Stomach (tissue), 9 donors: ENCODE data around the gene SEL1L. TPM values are rescaled to one million over a fixed set of nuclear protein-coding genes. Genes with fewer than 3 reads are reported as not detected.

Experiments
- DNase-seq, 2 donors: peaks; one replicate each; pipeline versions ENCODE4 v3.0.0 to v3.0.0-alpha.2; 2013 to 2019
- H3K27ac ChIP-seq, 5 donors: fragments of 200-600 bp in 4 of 5; sonication (generic) in 4 of 5; one replicate each; pipeline ENCODE4 v1.5.1; 2013 to 2019; ENCODE audit warnings: mild to moderate bottlenecking in 1 of 5, moderate library complexity in 1 of 5
- H3K27me3 ChIP-seq, 3 donors: fragments of 200-600 bp; sonication (generic); one replicate each; pipeline ENCODE4 v1.5.1; 2017 to 2019; ENCODE audit warnings: mixed run types in 1 of 3
- H3K36me3 ChIP-seq, 4 donors: fragments of 200-600 bp; sonication (generic); 1 replicate in 3 of 4; 2 replicates in 1 of 4; pipeline ENCODE4 v1.5.1; 2016 to 2019
- H3K4me1 ChIP-seq, 4 donors: fragments of 200-600 bp; sonication (generic); one replicate each; pipeline ENCODE4 v1.5.1; 2016 to 2019
- H3K4me3 ChIP-seq, 4 donors: fragments of 200-600 bp; sonication (generic) in 3 of 4; one replicate each; pipeline ENCODE4 v1.5.1; 2016 to 2019; ENCODE audit warnings: mild to moderate bottlenecking in 1 of 4
- H3K9me3 ChIP-seq, 4 donors: fragments of 200-600 bp; sonication (generic); one replicate each; pipeline ENCODE4 v1.5.1; 2016 to 2019
- EP300 ChIP-seq: sonication (generic); formaldehyde crosslinking; IDR thresholded peaks from one replicate; pipeline ENCODE4 v1.6.1; 2017; ENCODE audit warnings: antibody characterized with exemption
- POLR2A ChIP-seq, 4 donors: fragments of 450-650 bp; IDR thresholded peaks; one replicate each; pipeline ENCODE4 v1.6.1; 2016; ENCODE audit warnings: antibody characterized with exemption in 4 of 4, control low read depth in 2 of 4, mild to moderate bottlenecking in 1 of 4, moderate library complexity in 1 of 4
- POLR2AphosphoS5 ChIP-seq, 3 donors: sonication (generic); formaldehyde crosslinking; IDR thresholded peaks; one replicate each; pipeline ENCODE4 v1.6.1; 2016; ENCODE audit warnings: antibody characterized with exemption in 3 of 3
- WGBS, 5 donors: extraction: QIAGEN DNeasy Blood & Tissue Kit in 3 of 5; methylation state at CpG; one replicate each; pipeline versions ENCODE4 v1.1.5 to v1.1.7; 2013 to 2018; 5-methylcytosine and 5-hydroxymethylcytosine counted together
- intact Hi-C: fragments of 100-400 bp; cut with DNase I; formaldehyde crosslinking; loops from one replicate; pipeline ENCODE4 v1.15.1; 2023; ENCODE audit warnings: low total_unique reads
- polyA plus RNA-seq, 3 donors: library from polyadenylated mRNA; stranded (reverse); fragments of 200-250 nt; gene quantifications; one replicate each; pipeline ENCODE4 v1.2.3, GENCODE V29; 2013
- total RNA-seq, 5 donors: library from RNA; depleted of rRNA; stranded (reverse); fragments of >200 nt; gene quantifications; one replicate each; pipeline versions ENCODE4 v1.1.0 to v1.2.3, GENCODE V29; 2014 to 2016
- TF ChIP-seq, protein P1 (sequence below), 7 experiments: fragments of 450-650 bp in 4 of 7; fragments of 200-600 bp in 3 of 7; sonication (generic) in 3 of 7; IDR thresholded peaks; one replicate each; pipeline ENCODE4 v1.5.1; 2016 to 2019; ENCODE audit warnings: antibody characterized with exemption in 7 of 7, control low read depth in 2 of 7, mild to moderate bottlenecking in 1 of 7
- donor health status: healthy with polysubstance abuse.
- donor health status: Bipolar disorder and iron deficiency.
- donor health status: healthy.

The SEL1L gene
- total and polyA plus RNA-seq, 8 donors, result 5.0 to 175 (median 12.8) TPM

DNA sequence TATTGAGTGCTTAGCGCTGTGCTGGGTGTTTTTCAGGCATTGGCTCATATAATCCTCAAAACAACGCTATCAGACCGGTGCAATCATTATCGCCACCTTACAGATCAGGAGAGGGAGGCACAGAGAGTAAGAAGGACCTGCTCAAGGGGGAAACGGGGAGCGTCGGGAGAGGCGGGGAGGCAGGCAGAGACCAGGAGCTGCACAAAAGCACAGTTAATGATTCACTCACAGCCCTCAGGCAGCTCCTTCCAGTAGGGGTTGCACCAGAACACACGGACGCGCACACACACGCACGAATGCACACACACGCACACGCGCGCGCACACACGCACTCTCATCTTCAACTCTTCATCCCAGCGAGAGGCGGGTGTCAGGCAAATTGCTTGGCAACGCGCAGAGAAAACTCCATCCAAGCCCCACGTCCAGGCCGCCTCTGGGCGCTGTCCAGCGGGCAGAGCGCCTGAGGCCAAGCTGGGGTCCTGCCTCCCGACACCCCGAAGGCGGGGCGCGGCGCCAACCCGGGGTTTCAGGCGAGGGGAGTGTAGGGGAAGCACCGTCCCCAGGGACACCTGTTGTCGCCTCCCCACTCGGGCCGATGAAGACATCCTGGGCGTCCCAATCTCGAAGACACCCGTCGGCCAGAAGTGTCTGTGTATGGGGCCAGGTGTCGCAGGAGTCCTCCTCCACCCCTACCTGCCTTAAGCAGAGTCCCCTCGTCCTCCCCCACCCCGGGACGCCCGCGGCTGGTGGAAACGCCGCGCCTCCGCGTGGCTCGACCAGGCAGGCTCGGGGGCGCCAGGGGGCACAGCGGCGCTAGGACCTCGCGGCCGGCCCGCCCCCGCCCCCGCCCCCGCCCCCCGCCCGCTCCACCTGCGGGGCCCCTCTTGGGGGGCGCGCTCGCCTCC, 98.0 kb downstream of the SEL1L start:
- H3K27me3 ChIP-seq, result peaks cover 0 to 74% (median 21%) of the 10 kb centered on the region in 3 donors
- no peaks in the 10 kb centered on the region for H3K36me3 ChIP-seq
- peak overlapping the region; percentile 41 to 76 (median 55) for H3K27ac ChIP-seq
- peaks cover 10 to 24% (median 19%) of the 10 kb centered on the region in 4 donors for H3K4me1 ChIP-seq
- peak; percentile 41 to 87 for DNase-seq
- WGBS, 5 donors, result 0 to 1% (median 1%) methylated on average over 20 to 73 of the region's 73 CpGs
- intact Hi-C loops, result no loop called here
- no peak for TF ChIP-seq POLR2AphosphoS5 (IDR thresholded peaks at IDR 0.05)
- TF ChIP-seq POLR2A (IDR thresholded peaks at IDR 0.05), result no peak
- no peak for TF ChIP-seq EP300
- TF ChIP-seq, protein P1, sequence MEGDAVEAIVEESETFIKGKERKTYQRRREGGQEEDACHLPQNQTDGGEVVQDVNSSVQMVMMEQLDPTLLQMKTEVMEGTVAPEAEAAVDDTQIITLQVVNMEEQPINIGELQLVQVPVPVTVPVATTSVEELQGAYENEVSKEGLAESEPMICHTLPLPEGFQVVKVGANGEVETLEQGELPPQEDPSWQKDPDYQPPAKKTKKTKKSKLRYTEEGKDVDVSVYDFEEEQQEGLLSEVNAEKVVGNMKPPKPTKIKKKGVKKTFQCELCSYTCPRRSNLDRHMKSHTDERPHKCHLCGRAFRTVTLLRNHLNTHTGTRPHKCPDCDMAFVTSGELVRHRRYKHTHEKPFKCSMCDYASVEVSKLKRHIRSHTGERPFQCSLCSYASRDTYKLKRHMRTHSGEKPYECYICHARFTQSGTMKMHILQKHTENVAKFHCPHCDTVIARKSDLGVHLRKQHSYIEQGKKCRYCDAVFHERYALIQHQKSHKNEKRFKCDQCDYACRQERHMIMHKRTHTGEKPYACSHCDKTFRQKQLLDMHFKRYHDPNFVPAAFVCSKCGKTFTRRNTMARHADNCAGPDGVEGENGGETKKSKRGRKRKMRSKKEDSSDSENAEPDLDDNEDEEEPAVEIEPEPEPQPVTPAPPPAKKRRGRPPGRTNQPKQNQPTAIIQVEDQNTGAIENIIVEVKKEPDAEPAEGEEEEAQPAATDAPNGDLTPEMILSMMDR (IDR thresholded peaks at IDR 0.05), result no peak
- H3K9me3 ChIP-seq, result no peaks in the 10 kb centered on the region
- peak overlapping the region; percentile 68 to 80 (median 72) for H3K4me3 ChIP-seq

DNA sequence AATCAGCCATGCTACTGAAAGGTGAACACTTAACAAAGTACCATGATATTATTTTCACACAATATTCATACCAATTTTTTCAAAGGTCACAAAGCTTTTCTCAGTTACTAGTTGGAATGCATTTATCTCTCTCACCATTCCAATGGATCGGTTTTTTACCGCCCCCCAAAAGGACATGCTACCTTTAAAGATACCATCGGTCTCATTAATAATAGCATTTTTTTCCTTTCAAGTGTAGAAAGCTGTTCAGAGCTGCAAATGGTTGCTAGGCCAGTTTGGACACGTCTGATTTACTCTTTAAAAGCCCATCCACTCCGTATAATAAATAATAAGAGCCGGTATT, 98.6 kb downstream of the SEL1L start:
- peaks cover 0 to 68% (median 21%) of the 10 kb centered on the region in 3 donors for H3K27me3 ChIP-seq
- TF ChIP-seq EP300 (no peak), POLR2A (IDR thresholded peaks at IDR 0.05) (no peak), POLR2AphosphoS5 (IDR thresholded peaks at IDR 0.05) (no peak)
- TF ChIP-seq, protein P1 (IDR thresholded peaks at IDR 0.05), result no peak
- H3K36me3 ChIP-seq, result no peaks in the 10 kb centered on the region
- H3K4me3 ChIP-seq, result peak overlapping the region; percentile 68 to 80 (median 72)
- H3K4me1 ChIP-seq, result peaks cover 10 to 24% (median 19%) of the 10 kb centered on the region in 4 donors
- intact Hi-C loops, result no loop called here
- no peaks in the 10 kb centered on the region for H3K9me3 ChIP-seq
- DNase-seq, result no peak
- 10 to 17% (median 13%) methylated on average over 6 of the region's 6 CpGs for WGBS, 5 donors
- H3K27ac ChIP-seq, result peak overlapping the region in 2 of 5 donors; percentile 51 to 76

DNA sequence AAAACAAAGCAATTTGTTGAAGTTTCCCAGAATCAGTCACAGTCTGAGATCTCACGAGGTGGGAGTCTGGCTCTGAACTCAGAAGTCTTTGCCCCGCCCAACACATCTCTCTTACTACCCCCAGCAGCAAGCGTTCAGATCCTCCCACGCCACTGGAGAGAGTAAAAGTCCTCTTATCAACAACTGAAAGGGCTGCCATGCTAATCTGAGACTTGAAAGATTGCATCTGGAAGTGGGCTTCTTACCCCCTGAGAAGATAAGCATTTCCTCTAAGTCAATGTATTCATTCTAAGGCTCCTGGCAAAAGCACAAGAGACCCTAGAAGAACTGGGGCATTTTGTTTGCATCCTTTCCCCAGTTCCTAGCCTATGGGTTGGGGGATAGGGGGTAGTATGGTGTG, 99.4 kb downstream of the SEL1L start:
- intact Hi-C loops, result no loop called here
- H3K4me3 ChIP-seq, result no peak overlapping the region
- H3K36me3 ChIP-seq, result no peaks in the 10 kb centered on the region
- TF ChIP-seq EP300, result no peak
- TF ChIP-seq POLR2AphosphoS5 (IDR thresholded peaks at IDR 0.05), result no peak
- WGBS, 5 donors, result 55 to 86% (median 71%) methylated on average over 4 of the region's 4 CpGs
- H3K27ac ChIP-seq, result no peak overlapping the region
- H3K9me3 ChIP-seq, result no peaks in the 10 kb centered on the region
- H3K27me3 ChIP-seq, result peaks cover 0 to 60% (median 21%) of the 10 kb centered on the region in 3 donors
- DNase-seq, result no peak
- H3K4me1 ChIP-seq, result peaks cover 10 to 24% (median 19%) of the 10 kb centered on the region in 4 donors

DNA sequence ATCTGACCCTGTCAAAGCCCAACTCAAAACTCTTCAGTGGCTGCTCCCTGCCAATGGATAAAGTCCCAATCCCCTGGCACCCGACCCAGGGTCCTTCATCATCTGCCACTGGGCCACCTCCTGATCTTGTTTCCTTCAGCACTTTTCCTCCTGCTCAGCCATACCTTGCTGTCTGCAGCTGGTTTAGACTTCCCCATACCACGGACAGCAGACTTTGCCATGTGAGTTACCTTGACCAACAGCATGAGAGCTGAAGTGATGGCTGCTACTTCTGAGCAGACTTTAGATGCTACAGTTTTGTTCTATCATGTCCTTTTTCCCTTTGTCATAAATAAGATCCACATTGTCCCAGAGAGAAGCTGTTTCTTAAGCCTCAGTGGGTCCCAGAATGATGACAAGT, 100.3 kb downstream of the SEL1L start:
- no peaks in the 10 kb centered on the region for H3K9me3 ChIP-seq
- WGBS, 5 donors, result 64 to 81% (median 77%) methylated on average over 2 of the region's 2 CpGs
- H3K4me1 ChIP-seq, result peaks cover 10 to 24% (median 19%) of the 10 kb centered on the region in 4 donors
- TF ChIP-seq EP300 (no peak), POLR2A (IDR thresholded peaks at IDR 0.05) (no peak), POLR2AphosphoS5 (IDR thresholded peaks at IDR 0.05) (no peak)
- TF ChIP-seq, protein P1 (IDR thresholded peaks at IDR 0.05), result no peak
- no peaks in the 10 kb centered on the region for H3K36me3 ChIP-seq
- peaks cover 0 to 52% (median 21%) of the 10 kb centered on the region in 3 donors for H3K27me3 ChIP-seq
- no peak overlapping the region for H3K27ac ChIP-seq
- intact Hi-C loops, result no loop called here
- H3K4me3 ChIP-seq, result no peak overlapping the region
- DNase-seq, result no peak
